Gastroesophageal sphincter (tissue), 3 donors: ENCODE measurements around the gene TTC6.

Experiments used
- EP300 ChIP-seq: sonication (generic); formaldehyde crosslinking; IDR thresholded peaks from one replicate; pipeline ENCODE4 v1.6.1; 2017; ENCODE audit warnings: antibody characterized with exemption, mild to moderate bottlenecking
- POLR2A ChIP-seq, 2 donors: fragments of 450-650 bp; IDR thresholded peaks; one replicate each; pipeline ENCODE4 v1.6.1; 2017; ENCODE audit warnings: antibody characterized with exemption in 2 of 2, mild to moderate bottlenecking in 2 of 2, moderate library complexity in 1 of 2
- POLR2AphosphoS5 ChIP-seq: sonication (generic); formaldehyde crosslinking; IDR thresholded peaks from one replicate; pipeline ENCODE4 v1.6.1; 2017; ENCODE audit warnings: antibody characterized with exemption
- TF ChIP-seq, protein P1 (sequence below), 4 experiments: fragments of 200-600 bp in 2 of 4; fragments of 450-650 bp in 2 of 4; sonication (generic) in 1 of 4; IDR thresholded peaks; one replicate each; pipeline ENCODE4 v1.5.1; 2017 to 2019; ENCODE audit warnings: antibody characterized with exemption in 4 of 4, mild to moderate bottlenecking in 2 of 4, moderate library complexity in 2 of 4

DNA sequence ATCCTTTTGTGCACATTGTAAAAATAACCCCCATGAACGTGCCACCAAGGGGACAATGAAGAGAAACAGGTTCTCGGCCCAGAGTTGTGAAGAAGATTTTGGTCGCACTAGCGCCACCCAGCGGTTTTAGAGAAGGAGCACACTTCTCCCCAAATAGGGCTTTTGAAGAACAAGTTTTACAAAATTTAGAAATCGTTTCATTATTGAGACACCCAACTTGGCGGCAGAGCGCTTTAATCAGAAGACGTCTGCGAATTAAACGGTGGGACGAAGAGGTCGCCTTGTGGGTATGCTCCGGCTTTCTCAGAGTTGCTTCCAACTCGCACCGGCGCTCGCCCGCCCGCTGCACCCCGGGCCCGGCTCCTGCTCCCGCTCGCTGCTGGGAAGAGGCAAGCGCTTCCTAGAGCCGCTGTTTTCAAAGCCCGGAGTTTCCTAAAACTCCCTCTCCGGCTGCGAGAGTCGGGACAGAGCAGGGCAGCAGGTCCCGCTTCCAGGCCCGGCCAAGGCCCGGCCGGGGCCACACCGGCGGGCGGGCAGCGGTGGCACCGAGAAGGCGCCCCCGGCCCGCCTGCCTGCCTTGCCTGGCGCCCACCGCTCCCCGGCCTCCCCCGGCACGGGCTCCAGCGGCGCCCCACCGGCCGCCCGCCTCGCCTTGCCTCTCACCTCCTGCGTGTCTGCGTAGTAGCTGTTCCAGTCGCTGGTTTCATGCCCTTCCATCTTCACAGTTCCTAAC lies 1.0 kb upstream of the TTC6 start:
- TF ChIP-seq, protein P1, sequence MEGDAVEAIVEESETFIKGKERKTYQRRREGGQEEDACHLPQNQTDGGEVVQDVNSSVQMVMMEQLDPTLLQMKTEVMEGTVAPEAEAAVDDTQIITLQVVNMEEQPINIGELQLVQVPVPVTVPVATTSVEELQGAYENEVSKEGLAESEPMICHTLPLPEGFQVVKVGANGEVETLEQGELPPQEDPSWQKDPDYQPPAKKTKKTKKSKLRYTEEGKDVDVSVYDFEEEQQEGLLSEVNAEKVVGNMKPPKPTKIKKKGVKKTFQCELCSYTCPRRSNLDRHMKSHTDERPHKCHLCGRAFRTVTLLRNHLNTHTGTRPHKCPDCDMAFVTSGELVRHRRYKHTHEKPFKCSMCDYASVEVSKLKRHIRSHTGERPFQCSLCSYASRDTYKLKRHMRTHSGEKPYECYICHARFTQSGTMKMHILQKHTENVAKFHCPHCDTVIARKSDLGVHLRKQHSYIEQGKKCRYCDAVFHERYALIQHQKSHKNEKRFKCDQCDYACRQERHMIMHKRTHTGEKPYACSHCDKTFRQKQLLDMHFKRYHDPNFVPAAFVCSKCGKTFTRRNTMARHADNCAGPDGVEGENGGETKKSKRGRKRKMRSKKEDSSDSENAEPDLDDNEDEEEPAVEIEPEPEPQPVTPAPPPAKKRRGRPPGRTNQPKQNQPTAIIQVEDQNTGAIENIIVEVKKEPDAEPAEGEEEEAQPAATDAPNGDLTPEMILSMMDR (IDR thresholded peaks at IDR 0.05): peak in 2 of 4 experiments; percentile 36 to 51
- peak in 1 of 2 donors; percentile 8 for TF ChIP-seq POLR2A (IDR thresholded peaks at IDR 0.05)
- no peak for TF ChIP-seq POLR2AphosphoS5
- TF ChIP-seq EP300: no peak
